ENCODE data around the gene MICAL2.

GRCh38 chr11:12286606-12287005, 176.2 kb downstream of the MICAL2 start:
- no peak for TF ChIP-seq EZH2phosphoT487 (IDR thresholded peaks at IDR 0.05; ENCODE audit: borderline replicate concordance)
- no peak for TF ChIP-seq RAD21 (IDR thresholded peaks at IDR 0.05; ENCODE audit: low read depth)
- TF ChIP-seq, protein P1, sequence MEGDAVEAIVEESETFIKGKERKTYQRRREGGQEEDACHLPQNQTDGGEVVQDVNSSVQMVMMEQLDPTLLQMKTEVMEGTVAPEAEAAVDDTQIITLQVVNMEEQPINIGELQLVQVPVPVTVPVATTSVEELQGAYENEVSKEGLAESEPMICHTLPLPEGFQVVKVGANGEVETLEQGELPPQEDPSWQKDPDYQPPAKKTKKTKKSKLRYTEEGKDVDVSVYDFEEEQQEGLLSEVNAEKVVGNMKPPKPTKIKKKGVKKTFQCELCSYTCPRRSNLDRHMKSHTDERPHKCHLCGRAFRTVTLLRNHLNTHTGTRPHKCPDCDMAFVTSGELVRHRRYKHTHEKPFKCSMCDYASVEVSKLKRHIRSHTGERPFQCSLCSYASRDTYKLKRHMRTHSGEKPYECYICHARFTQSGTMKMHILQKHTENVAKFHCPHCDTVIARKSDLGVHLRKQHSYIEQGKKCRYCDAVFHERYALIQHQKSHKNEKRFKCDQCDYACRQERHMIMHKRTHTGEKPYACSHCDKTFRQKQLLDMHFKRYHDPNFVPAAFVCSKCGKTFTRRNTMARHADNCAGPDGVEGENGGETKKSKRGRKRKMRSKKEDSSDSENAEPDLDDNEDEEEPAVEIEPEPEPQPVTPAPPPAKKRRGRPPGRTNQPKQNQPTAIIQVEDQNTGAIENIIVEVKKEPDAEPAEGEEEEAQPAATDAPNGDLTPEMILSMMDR (IDR thresholded peaks at IDR 0.05 in 2 of 3, conservative IDR thresholded peaks at IDR 0.05 in 1 of 3; ENCODE audit: borderline replicate concordance in 1 of 3, insufficient read depth in 1 of 3, low read depth in 2 of 3, low read length in 2 of 3), result no peak
- TF ChIP-seq CBX3 (IDR thresholded peaks at IDR 0.05; ENCODE audit: low read depth), result no peak
- TF ChIP-seq SRF (IDR thresholded peaks at IDR 0.05; ENCODE audit: low read depth), result no peak
- no peak for TF ChIP-seq POLR2AphosphoS5 (IDR thresholded peaks at IDR 0.05; ENCODE audit: low read depth, low read length)
- no peak for TF ChIP-seq YY1 (IDR thresholded peaks at IDR 0.05; ENCODE audit: extremely low read depth, insufficient replicate concordance, low read depth, low read length)
- TF ChIP-seq EZH2 (IDR thresholded peaks at IDR 0.05), result no peak
- TF ChIP-seq ZFX (IDR thresholded peaks at IDR 0.05), result no peak
- no peak for TF ChIP-seq POLR2A (IDR thresholded peaks at IDR 0.05; ENCODE audit: borderline replicate concordance, extremely low read depth, insufficient read depth, insufficient read length)
- no peak for TF ChIP-seq ATF3 (IDR thresholded peaks at IDR 0.05)

Data from HCT116 (cell line).